NCI-H1694 treated with DMSO at 0.1 percent for 48 hours (cell line): ENCODE data around the gene DOCK9.

ENCODE experiments used
- DNase-seq: peaks from one replicate; lab custom pipeline; 2025; lab: John Stamatoyannopoulos, UW

The DOCK9 gene

DNA sequence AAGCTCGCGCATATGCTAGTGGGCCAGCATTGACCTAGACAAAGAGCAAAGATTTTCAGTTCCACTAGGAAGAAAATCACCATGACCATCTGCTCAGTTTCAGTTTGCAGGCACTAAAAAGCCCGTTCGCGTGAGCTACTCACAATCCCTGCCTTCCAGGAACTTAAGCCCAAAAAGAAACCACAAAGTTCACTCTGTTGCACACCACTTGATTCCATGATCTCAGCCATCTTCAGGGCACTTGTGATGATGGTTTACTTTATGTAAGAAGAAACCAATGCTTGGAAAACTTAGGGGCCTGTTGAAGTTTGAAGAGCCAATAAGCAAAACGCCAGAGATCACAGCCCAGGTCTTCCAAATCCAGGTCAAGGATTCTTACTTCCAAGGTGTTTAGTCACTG lies 180.4 kb downstream of the DOCK9 start:
- no peak for DNase-seq

GRCh38 chr13:98796798-98797197 lies 181.1 kb downstream of the DOCK9 start:
- DNase-seq = no peak

DNA sequence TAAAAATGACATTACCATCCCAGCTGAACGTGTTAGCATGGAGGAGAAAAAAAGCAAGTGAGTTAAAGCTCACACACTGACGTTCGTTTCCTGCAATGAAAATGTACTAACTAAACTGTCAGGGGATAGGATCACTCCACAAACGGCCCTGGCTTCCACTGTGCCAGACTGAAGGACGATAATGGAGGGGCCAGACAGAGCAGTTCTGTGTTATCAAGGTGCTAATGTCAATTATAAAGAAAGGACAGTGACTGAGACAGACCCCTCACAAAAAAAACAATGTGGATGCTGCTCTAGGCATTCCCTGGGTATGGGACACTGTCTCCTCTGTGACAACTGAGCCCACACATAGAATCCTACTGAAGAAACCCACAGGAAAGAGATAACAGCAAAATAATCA lies 181.7 kb downstream of the DOCK9 start:
- DNase-seq = no peak

DNA sequence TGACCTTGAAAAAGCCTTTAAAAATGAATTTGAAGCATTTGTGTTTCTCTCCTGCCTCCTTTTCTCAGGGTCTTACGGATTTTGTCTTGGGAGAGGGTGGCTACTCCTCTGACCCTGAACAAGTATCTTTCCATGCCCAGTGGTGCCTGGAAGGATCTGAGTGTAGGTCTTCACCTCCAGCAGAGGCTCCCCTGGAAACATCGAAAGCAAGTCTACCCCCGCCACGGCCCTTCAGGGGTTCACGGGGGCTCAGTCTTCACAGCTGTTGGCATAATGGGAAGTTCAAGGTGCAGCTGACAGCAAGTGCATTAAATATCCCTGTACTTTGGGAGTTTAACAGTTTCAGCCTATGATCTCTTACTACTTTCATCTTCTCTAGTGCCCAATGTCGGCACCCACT lies 182.6 kb downstream of the DOCK9 start:
- DNase-seq = no peak

DNA sequence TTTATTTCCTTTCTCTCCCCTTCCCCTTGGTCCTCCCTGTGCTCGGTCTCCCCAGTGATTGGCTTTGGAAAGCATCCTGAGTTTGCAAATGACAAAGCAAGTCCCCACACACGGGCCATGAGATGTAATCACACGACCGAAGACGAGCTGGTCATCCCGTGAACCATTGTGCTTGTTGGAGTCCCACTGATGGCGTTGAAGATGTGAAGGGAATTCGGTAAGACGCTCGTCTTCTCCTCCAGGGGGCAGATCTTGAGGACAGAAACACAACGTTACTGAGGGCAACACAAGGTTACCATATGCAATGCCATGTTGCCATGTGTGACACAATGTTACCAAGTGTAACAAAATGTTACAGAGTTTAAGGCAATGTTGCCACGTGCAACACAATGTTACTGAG lies 183.4 kb downstream of the DOCK9 start:
- no peak for DNase-seq

- no peak for DNase-seq
These were observed 184.9 kb downstream of the DOCK9 start for GRCh38 chr13:98792785-98793495.

DNA sequence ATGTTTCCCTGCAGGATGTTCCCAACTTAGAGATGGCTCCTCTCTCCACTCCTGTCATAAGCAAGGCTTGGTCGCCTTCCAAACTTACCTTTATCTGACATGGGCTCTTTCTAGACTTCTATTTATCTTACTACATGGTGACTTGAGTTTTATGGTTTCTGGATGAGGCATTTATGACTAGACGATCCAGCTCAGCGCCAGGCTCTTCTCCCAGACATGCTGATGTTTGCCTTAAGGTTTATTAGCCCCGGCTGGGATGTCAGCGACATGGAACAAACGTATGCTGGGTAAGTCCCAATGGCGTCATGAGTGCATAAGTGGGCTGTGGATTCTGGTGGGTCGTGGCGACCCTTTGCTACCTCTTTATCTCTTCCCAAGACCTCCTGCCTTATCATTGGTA lies 185.5 kb downstream of the DOCK9 start:
- no peak for DNase-seq

- DNase-seq = no peak
These were observed 186.3 kb downstream of the DOCK9 start for GRCh38 chr13:98791611-98792010.

GRCh38 chr13:98787996-98788395 lies 189.9 kb downstream of the DOCK9 start:
- no peak for DNase-seq

GRCh38 chr13:98787173-98787572 lies 190.7 kb downstream of the DOCK9 start:
- DNase-seq = no peak

DNA sequence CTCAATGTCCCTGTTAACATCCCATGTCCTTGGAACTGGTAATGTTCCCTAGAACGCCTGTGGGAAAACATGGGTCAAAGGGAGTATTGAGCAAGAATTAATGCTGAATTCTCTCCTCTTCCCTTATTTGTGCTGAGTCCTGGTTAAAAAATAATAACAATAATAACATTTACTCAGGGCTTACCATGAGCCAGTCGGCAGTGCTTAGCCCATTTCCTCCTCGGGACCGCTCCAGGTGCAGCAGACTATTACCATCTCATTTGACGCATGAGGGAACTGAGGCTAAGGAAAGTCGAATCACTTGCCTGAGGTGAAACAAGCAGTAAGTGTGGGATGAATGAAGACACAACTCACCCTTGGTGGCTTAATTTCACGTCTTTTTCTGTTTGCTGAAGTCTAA lies 191.8 kb downstream of the DOCK9 start:
- DNase-seq = no peak

DNA sequence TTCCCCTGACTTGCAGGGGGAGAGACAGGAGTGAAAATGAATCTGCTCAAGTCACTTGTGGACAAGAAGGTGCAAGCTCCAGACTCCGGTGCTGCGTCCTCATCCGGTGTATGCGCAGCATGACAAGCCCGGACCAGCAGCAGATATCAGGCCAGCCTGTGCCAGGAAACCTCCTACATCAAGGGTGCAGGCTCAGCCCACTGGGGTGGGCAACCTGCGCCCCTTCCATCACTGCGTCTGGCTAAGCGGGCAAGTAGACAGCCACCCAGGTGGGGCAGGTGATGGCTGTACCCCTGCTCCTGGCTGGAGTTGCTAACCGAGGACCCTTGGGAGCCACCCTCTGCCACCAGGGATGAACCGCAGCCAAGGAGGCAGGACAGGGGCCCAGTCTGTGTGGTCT lies 192.5 kb downstream of the DOCK9 start:
- DNase-seq = no peak

DNA sequence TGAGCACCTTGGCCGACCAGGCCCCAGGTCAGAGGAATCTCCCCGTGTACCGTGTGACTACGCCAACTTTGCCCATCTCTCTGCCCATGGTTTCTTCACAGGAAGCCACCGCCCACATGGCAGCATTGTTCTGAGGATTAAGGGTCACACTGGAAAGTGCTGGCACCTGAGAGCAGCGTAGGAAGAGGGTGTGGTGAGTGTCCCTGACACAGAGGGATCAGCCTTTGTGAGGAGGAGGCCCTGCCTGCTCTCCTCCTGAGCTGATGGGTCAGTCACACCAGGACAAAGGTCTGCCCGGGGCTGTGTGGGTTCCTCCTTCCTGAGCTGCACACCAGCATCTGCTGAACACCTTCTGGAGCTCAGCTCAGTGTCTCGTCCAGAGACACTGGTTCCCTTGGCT lies 193.2 kb downstream of the DOCK9 start:
- no peak for DNase-seq

DNA sequence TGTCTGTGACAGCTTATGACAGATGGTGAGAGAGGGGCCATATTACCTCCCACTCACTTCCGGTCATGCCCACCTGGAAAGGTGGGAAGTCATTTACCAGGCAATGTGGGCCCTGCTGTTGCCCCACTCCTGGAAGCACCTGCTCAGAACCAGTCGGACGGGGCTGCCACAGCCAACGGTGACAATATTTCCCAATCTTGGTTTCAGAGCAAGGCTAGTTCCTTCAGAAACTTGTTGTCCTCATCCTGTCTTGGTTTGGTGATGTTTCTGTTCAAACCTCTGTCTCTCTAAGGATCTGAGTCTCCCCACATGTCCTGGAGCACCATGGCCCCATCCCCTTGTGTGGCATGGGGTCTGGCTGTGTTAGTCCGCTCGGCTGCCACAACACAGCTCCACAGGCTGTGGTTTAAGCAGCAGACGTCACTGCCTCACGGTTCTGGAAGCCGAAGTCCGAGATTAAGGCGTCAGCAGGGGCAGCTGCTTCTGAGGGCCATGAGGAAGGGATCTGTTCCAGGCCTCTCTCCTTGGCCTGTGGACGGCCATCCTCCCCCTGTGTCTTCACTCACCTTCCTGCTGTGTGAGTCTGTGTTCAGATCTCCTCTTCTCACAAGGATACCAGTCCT lies 193.9 kb downstream of the DOCK9 start:
- no peak for DNase-seq

DNA sequence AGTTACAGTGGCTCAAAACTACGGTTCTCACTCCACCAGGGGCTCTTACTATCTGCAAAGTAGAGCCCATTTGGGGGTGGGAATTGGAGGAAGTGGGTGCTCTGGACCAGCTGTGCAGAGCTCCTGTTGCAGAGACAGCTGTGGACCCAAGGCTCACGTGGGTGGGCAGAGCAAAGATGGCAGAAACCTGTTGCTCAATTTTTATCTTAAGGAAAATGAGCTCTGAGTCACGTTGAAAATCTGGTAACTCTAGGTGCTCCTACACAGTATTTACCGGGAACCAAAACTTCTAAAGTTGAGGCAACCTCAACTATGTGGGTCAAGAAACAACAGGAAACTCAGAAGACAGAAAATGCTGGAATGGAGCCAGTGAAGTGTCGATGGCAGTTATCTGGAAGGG lies 195.2 kb downstream of the DOCK9 start:
- no peak for DNase-seq

GRCh38 chr13:98781905-98782304 lies 196.0 kb downstream of the DOCK9 start:
- DNase-seq = no peak

DNA sequence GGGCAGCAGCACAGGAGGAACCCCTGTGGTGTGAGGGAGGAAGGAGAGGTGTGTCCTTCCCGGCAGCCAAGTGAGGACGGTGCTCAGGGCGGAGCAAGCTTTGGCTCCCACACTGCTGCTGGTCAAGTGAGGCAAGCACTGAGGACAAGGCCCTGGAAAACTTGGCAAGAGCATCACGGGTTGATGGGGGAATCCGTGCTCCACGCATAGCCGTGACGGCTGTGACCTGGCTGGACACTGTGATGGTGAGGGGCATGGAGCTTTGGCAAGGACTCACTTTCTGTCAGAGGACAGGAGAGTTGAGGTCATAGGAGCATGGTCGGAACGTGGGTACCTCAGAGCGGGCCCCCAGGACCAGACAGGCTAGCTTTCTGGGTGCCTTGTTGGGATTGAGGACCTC lies 196.4 kb downstream of the DOCK9 start:
- no peak for DNase-seq

GRCh38 chr13:98781045-98781444 lies 196.8 kb downstream of the DOCK9 start:
- DNase-seq = no peak

DNA sequence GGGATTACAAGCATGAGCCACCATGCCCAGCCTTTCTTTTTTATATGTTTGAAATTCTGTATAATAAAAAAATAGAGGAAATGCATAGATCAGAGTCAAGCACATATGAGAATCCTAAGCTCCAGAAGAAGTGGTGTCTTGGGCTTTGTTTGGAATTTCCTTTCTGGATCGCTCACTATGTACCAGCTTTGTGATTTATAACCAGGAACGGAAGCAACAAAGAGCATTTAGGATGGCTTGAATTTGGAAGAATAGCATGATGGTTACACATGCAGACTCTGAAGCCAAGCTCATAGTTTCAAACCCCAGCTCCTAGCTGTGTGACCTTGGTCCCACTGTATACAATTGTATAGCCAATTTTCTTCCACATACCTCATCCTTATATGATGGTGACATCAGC lies 197.4 kb downstream of the DOCK9 start:
- DNase-seq = no peak

- DNase-seq = no peak
These were observed 198.2 kb downstream of the DOCK9 start for GRCh38 chr13:98779695-98780094.

- no peak for DNase-seq
These were observed 199.1 kb downstream of the DOCK9 start for GRCh38 chr13:98778749-98779148.

DNA sequence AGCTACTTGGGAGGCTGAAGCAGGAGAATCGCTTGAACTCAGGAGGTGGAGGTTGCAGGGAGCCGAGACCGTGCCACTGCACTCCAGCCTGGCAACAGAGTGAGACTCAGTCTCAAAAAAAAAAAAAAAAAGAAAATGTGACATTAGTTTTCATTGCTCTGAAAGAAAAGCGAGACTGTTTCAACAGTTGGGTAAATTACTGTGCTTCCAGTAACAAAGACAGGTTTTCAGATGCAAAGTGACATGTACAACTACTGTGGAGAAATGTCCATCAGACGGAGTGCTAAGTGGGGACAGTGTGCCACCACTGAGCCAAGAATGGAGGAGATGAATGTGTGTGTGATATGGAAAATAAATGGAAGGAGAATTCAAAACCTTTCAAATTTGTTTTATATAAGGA lies 201.2 kb downstream of the DOCK9 start:
- no peak for DNase-seq

DNA sequence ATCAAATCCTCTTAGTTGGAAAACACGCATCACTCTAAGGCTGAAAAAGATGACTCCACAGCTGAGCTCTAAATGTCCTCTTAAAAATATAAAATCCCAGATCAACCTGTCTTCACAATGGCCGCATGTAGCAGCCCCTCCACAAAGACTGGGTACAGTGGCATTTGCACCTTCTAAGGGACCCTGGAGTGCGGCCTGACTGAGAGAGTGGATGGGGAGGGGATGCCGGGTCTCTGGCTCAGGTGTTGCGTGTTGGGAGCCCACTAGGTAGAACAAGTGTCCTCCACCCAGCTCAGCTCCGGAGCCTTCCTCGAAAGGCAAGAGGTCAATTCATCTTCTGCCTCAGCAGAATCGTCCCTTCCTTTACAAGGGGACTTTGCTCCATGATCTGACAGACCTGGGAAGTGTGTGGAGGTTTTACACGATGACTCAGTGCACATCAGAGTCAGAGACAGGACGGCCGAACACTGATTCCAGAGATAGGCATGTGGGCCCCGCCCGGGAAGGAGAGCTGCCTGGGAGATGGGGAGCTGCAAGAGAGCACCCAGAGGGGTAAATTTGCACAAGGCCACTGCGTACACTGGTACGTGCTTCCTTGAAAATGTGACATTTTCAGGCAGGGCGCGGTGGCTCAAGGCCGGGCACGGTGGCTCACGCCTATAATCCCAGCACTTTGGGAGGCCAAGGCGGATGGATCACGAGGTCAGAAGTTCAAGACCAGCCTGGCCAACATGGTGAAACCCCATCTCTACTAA lies 201.8 kb downstream of the DOCK9 start:
- no peak for DNase-seq
